ENCODE results near the gene ACTR6.
A peak's percentile ranks its signal among the peaks of the same experiment; 100 is the strongest.
"Not testable (repeated sequence)": the region's sequence is repeated elsewhere in the genome, so short reads cannot be mapped to it uniquely, and the experiment has no call there.

ACTR6 gene

DNA sequence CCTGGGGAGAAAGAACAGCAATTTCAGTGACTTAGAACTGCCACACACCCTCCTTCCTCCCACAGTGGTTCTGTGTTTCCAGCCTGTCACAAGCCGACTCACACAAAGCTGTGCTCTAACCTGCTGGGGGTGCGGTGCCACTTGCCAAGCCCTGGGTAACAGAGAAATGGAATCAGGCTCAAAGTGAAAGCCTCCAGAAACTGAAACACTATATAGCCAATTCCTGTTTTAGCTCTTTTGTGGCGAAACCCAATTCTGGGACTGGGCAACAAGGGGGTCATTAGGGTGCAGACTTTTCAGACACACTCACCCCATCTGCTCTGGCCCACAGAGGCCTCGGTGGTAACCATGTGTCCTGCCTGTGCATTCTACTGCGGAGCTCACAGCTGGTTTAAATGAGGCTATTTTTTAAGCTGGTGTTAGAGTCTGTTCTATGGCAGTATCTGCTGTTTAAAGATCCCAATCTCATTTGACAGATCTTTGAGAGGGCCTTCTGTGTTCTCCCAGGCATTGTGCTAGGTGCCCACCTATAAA, 15.2 kb upstream of the ACTR6 start:
- DNase-seq (ENCODE audit: low spot score), result no peak

DNA sequence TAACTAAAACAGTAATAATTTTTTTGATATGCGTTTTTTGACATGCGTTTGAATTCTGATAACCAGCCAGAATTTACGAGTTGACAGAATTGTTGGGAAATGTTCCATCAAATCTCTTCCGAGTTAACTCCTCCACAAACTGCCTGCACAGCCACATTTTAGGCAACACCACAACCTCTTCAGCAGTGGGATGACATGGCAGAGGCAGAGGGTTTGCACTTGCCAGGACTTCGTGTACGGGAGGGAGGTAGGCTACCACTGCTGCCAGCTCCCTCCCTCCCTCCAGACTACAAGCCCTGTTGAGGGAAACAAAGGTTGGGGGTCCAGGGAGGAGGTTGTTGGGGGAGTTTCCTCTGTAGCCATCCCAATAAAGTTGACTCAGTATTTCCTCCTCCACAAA, 14.5 kb upstream of the ACTR6 start:
- DNase-seq (ENCODE audit: low spot score), result no peak

DNA sequence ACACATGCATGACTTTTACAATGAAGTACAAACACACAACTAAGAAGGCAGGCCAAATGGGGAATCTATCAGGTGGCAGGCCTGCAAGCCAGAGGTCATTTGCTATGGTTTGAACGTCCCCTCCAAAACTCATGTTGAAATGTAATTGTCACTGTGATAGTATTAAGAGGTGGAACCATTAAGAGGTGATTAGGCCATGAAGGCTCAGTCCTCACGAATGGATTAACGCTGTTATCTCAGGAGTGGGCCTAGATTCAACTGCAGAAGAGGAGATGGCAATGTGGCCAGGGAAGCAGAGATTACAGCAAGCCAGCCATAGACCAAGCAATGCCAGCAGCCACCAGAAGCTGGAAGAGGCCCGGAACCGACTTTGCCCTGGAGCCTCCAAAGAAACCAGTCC, 13.5 kb upstream of the ACTR6 start:
- DNase-seq (ENCODE audit: low spot score), result no peak

DNA sequence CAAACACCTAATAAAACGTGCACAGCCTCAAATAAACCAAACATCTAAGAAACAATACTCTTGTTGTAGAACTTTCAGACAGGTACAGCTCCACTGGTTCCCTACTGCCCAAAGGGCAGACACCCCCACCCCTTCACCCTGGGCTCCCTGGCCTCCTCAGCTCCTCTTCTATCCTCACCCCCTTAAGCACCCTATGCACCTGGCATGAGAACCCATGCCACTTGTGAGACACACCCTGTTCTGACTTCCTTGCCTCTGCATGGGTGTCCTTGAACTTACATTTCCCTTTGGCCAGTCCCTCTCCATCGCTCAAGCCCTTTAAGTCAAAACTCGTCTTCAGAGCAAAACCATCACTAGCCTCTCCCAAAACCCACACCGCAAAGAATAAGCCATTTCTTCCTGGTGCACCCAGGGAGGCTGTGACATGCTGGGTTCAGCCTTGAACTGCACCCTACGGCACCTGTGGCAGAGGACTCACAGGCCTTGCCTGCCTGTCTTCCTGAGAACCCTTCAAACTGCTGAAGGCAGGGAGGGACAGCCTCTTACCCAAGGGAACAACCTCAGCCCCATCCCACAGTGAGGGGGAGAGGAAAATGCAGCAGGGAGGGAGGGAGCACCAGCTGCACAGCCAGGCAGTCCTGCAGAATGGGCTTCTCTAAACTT, 12.6 kb upstream of the ACTR6 start:
- no peak for DNase-seq (ENCODE audit: low spot score)

DNA sequence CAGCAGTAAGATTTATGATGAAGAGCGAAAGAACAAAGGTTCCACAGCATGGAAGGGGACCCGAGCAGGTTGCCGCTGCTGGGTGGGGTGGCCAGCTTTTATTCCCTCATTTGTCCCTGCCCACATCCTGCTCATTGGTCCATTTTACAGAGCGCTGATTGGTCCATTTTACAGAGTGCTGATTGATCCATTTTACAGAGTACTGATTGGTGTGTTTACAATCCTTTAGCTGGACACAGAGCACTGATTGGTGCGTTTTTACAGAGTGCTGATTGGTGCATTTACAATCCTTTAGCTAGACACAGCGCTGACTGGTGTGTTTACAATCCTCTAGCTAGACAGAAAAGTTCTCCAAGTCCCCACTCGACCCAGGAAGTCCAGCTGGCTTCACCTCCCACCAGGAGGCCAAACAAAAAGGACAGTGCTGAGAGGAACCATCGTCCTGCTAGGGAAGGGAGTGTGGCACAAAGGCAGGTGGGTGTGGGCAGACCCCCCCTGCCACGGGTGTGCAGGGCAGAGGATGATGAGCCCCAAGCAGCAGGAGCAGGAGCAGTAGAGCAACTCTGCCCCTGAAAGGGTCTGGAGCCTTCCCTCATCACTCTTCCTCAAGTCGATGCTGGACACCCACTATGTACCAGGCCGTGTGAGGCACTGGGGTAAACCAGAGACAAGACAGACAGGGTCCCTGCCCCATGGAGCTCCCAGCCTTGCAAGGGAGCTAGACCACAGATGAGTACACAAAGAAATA, 11.6 kb upstream of the ACTR6 start:
- DNase-seq (ENCODE audit: low spot score), result not testable (repeated sequence)

DNA sequence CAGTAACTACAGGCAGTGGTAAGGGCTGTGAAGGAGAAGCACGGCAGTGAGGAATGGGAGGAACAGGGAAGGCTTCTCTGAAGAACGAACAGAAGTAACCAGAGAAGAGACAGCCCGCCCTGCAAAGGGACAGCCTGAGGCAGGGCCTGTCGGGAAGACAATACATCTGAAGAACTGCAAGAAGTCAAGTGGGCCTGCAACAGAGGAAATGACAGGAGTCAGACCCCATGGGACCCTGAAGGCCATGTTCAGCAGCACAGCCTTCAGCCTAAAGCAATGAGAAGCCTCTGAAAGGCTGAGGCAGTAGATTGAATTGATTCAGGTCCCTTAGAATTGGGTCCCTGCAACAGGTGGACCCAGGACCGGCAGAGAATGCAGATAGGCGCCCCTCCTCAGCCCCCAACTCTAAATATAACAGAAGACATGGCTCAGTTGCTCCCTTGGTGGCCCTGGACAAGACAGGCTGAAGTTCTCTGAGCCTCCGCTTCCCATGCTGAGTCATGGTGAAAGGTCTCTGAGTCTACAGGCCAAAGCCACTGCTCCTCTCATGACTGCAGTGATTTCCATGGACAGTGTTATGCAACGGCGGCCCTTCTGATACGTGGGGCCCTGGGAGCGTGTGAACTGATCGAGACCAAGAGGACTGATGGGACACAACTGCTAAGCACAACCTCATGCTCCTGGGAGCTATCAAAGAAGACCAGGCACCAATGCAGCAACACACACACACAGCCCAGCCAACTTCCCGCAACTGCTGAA, 10.8 kb upstream of the ACTR6 start:
- no peak for DNase-seq (ENCODE audit: low spot score)

DNA sequence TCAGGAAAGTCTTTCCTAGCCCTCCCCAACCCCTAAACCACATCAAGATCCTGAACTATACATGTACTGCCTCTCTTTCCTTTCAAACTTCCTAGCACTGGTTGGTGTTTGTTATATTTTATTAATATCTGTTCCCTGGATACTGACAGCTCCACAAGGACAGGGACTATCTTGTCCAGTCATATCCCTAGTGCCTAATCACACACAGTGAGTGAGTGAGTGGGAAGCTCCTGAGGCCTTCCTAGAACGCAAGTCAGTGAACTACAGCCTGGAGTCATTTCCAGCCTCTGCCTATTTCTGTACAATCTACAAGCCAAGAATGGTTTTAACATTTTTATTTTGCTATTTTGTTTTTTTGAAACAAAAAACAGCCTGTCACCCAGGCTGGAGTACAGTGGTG, 7.5 kb upstream of the ACTR6 start:
- no peak for DNase-seq (ENCODE audit: low spot score)

DNA sequence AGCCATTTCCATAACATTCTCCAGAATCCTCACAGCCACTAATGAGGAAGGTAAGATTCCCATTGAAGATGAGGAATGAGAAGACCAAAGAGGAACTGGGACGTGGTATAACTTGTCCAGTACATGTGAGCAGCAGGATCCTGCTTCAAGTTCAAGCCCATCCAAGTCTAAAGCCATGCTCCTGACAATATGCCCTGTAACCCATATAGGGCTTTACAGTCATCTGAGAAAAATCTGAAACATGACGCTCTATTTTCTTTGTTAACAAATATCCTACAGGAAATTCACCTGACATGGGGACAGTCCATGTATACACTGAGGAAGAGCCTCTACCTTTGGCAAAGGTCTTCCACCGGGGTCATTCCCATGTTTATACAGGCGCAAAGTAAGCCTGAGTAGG, 3.1 kb upstream of the ACTR6 start:
- no peak for DNase-seq (ENCODE audit: low spot score)

DNA sequence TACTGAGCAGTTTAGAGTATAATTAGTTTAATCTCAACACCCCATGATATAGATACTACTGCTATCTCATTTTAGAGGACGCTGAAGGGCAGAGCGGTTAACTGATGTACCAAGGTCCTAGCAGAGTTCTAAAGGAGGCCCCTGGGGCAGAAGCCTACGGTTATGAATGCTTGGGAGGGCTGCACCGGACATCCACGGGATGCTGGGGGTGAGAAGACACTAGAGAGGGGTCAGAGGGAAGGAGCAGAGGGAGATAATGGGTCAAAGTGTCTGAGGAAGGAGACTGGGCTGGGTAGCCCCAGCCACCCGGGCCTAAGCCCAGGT, 1.6 kb upstream of the ACTR6 start:
- DNase-seq (ENCODE audit: low spot score), result no peak

DNA sequence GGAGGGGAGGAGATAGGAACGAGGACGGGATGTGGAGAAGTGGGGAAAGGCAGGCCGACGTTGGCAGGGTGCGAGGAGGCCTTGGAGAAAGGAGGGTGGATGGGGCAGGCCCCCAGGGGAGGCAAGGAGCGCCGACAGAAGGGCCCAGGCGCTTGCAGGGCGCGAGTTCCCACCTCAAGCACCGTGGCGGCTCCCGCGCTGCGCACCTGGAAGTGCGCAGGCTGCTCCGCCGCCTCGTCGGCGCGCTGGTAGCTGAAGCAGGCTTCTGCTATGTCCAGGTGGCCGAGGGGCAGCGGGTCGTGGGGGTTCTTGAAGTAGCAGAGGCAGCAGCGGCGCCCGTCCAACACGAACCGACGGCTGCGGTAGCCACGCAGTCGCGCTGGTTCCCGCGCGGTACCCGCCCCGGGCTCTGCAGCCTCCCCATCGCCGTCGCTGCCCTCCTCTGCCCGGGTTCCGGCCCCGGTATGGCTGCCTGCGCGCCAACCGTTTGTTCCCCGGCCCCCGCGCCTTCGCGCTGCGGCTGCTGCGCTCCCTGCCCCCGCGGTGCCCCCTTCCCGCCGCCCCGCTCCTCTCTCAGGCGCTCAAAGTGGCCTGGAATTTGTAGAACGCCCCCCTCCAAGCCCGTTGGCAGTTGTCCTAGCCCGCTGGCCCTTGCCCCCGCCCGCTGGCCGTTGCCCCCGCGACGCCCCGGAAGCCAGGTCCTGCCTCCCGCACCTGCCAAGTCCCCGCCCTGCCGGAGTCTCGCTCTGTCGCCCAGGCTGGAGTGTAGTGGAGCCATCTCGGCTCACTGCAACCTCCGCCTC, 1.1 kb upstream of the ACTR6 start:
- peak; percentile 90 for DNase-seq (ENCODE audit: low spot score)

DNA sequence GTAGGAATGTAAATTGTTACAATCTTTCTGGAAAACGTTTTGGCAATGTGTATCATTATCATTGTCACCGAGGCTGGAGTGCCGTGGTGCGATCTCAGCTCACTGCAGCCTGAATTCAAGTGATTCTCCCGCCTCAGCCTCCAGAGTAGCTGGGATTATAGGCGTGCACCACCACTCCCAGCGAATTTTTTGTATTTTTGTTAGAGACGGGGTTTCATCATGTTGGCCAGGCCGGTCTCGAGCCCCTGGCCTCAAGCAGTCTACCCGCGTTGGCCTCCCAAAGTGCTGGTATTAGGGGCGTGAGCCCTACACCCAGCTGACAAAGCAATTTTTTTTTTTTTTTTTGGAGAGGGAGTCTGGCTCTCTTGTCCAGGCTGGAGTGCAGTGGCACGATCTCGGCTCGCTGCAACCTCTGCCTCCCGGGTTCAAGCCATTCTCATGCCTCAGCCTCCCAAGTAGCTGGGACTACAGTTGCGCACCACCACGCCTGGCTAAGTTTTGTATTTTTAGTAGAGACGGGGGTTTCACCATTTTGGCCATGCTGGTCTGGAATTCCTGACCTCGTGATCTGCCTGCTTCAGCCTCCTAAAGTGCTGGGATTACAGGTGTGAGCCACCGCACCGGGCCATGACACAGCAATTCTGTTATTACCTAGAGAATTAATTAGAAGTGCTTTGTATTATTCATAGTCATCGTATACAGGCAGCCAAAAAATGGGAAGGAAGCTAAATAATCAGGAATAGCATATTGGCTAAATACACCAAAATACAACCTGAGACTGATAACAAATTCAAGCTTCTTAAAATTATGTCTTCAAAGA, 1.2 kb downstream of the ACTR6 start:
- DNase-seq (ENCODE audit: low spot score), result no peak

DNA sequence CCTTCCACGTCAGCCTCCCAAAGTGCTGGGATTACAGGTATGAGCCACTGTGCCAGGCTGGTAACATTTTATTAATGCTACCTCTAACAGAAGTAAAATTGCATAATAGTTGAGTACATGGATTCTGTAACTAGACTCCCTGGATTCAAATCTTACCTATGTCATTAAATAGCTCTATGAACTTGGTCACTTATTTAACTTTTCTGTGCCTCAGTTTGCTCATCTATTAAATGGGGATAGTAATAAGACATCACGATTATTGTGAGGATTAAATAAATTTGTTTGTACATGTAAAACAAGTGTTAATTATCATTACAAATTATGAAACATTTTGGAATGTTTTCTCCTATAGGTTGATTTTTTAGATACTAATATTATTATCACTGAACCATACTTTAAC, 6.7 kb downstream of the ACTR6 start:
- DNase-seq (ENCODE audit: low spot score), result no peak

DNA sequence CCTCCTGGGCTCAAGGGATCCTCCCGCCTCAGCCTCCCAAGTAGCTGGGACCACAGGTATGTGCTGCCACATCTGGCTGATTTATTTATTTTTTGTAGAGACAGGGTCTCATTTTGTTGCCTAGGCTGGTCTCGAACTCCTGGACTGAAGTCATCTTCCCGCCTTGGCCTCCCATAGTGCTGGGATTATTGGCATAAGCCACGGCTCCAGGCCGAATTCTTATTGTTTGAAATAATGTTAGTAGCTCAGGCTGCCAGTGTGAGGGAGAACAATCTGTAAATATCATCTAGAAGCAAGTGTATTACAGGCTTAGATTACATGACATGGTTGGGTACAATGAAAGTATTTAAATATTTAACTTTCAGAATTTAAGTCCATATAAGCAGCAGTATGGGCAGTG, 8.2 kb downstream of the ACTR6 start:
- DNase-seq (ENCODE audit: low spot score), result no peak

DNA sequence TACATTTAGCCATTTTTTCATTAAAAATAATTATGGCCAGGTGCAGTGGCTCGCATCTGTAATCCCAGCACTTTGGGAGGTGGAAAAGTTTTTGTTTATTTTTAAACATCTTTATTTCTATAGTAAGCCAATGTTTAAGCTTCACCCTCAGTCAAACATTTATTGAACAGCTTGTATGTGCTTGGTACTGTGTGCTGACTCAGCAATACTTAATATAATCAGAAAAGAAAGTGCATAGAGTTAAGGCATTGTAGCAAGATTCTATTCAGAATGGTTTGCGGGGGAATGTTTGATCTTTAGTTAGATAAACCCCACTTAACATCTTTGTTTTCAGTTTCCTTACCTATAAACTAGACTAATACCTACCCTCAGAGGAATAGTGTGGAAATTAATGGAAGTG, 11.1 kb downstream of the ACTR6 start:
- no peak for DNase-seq (ENCODE audit: low spot score)

DNA sequence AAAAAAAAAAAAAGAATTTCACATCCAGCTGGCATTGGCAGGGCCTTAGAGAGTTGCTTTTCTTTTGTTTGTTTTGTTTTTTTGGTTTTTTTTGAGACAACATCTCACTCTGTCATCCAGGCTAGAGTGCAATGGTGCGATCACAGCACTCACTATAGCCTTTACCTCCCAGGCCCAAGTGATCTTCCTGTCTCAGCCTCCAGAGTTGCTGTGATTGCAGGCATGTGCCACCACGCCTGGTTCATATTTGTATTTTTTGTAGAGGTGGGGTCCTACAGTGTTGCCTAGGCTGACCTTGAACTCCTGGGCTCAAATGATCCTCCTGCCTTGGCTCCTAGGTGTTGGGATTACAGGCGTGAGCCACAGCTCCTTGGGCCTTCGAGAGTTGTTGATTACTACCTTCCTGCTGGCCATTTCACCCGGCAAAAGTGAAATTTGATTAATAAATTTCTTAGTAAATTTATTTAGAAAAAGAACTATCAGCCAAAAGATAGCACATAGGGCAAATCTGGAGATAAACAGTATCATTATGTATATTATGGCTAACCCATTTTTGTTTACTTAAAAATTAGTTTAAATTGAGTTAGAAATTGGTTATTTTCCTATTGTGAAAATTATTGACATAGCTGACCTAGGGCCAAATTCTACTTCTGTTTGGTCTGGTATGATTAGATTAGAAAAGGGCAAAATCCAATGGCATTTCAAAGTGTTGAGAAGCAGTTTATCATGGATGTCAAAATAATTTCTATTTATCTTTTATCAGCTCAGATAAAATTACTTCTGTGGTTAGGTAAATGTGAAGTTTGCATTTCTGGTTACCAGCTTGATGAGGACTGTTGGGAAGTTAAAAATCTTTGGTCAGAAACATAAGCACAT, 12.6 kb downstream of the ACTR6 start:
- DNase-seq (ENCODE audit: low spot score), result no peak

DNA sequence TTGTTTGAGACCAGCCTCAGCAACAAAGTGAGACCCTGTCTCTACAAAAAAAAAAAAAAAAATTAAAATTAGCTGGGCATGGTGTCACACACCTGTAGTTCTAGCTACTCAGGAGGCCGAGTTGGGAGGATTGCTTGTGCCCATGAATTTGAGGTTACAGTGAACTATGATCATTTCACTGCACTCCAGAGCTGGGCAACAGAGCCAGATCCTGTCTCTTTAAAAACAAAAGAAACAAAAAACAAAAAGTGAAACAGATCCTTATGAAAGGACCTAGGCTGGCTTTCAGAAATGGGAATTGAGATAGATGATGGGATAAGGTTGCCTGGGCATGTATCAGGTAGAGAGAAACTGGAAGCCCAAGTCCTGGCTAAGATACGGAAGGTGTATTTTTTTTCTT, 13.9 kb downstream of the ACTR6 start:
- no peak for DNase-seq (ENCODE audit: low spot score)

DNA sequence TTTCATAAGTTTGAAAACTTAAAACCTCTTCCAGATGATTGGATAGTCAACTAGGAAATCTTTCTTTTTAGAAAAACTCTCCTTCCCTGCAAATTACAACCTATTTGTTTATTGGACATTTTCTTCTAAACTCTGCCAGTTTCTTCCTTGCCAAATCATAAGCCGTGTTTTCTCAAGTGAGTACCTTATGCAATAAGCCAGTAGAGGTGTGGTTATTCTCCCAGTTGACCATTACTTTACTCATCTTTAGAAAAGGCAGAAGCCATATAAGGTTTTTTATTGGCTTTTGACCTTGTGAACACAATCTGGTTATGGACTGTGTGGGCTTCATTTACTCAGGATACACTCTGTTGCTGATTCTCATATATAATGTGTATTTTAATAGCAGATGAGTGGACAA, 14.6 kb downstream of the ACTR6 start:
- no peak for DNase-seq (ENCODE audit: low spot score)

DNA sequence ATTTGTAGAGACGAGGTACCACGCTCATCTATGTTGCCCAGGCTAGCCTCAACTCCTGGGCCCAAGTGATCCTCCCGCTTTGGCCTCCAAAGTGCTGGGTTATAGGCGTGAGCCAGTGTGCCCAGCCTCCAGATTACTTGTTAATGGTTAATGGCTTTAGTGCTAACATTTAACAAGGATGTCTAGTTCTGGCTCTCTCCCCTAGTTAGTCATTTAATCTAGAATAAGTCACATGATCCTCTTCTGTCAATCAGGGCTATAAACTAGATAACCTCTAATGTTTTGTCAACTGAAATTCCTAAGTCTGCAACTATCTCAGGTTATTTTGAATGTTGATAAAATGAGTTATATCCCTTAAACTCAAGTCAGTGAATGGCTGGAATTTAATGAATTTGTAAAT, 15.7 kb downstream of the ACTR6 start:
- DNase-seq (ENCODE audit: low spot score), result no peak

DNA sequence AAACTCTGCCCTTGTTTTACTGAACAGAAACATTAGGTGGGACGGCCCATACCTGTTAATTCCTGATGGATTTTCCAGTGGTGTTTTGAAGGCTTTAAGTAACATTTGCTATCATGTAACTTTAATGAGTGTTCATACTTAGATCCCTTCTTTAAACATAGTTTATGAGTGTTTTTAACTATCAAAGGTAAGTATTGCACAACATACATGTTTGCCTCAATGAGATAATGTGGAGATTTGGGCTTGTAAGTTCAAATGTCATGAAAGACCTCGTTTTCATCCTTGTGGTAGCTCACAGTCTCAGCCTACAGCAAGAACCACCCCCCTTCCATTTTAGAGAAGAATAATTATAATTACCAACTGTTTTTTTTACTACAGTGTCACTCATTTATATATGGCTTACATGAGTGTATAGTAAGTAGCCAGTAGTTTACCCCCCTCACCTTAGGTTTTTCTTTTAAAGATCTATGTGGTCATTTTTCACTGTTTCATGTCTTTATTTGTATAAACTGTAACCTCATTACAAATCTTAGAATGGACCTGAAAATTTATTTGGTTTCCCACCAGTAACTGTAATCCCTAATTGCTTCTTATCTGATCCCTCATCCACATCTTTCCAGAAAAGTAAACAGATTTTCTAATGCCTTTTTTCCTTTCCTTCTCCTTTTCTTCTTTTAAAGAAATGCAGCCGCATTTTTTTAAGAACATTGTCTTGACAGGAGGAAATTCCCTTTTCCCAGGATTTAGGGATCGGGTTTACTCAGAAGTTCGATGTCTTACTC, 18.9 kb downstream of the ACTR6 start:
- no peak for DNase-seq (ENCODE audit: low spot score)

DNA sequence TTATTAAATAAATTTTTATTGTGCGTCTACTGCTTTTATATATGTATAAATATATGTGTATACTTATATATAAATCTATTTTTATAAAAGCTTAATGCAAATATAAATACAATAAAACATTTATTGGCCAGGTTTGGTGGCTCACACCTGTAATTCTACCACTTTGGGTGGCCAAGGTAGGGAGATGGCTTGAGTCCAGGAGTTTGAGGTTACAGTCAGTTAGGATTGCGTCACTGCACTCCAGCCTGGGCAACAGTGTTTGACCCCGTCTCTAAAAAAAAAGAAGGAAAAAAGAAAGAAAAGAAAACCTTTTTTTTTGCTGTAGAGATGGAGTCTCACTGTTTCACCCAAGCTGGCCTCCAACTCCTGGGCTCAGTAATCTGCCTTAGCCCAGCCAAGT, 20.9 kb downstream of the ACTR6 start:
- no peak for DNase-seq (ENCODE audit: low spot score)

All from iPS-NIHi11 (cell line).